ENCODE data around the gene TTLL11.

DNA sequence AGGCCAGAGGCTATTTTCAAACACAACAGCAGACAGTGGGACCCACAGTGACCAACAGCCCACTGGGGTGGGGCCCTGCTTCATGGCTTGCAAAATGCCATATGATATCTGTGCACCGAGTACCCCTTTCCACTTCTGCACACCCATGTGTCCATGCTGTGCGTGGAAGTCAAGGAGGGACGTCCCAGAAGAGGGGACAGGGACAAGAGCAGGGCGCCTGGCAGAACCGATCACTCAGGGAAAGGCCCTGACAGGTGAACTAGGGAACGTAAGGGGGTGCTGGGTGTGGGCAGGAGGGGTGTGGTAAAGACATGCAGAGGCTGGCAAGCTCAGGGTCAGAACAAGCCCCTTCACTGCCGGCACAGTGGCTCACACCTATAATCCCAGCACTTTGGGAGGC lies 7.6 kb upstream of the TTLL11 start:
- TF ChIP-seq POLR2A (IDR thresholded peaks at IDR 0.05) (no peak), POLR2AphosphoS5 (IDR thresholded peaks at IDR 0.05) (no peak), EP300 (IDR thresholded peaks at IDR 0.05; ENCODE audit: low read depth) (no peak)
- TF ChIP-seq, protein P1, sequence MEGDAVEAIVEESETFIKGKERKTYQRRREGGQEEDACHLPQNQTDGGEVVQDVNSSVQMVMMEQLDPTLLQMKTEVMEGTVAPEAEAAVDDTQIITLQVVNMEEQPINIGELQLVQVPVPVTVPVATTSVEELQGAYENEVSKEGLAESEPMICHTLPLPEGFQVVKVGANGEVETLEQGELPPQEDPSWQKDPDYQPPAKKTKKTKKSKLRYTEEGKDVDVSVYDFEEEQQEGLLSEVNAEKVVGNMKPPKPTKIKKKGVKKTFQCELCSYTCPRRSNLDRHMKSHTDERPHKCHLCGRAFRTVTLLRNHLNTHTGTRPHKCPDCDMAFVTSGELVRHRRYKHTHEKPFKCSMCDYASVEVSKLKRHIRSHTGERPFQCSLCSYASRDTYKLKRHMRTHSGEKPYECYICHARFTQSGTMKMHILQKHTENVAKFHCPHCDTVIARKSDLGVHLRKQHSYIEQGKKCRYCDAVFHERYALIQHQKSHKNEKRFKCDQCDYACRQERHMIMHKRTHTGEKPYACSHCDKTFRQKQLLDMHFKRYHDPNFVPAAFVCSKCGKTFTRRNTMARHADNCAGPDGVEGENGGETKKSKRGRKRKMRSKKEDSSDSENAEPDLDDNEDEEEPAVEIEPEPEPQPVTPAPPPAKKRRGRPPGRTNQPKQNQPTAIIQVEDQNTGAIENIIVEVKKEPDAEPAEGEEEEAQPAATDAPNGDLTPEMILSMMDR (IDR thresholded peaks at IDR 0.05), result no peak

Data from transverse colon (tissue), 4 donors.